Activated T-cell treated with anti-CD3 and anti-CD28 coated beads, Interleukin-2, amount 50 U/mL, for 24 hours (primary cell): ENCODE measurements around the gene HNRNPDL.

ENCODE experiments used
- DNase-seq: peaks from one replicate; pipeline ENCODE4 v3.0.0-alpha.2; 2020
- H3K27ac Mint-ChIP-seq: 2 replicates; pipeline ENCODE4 v1.8.0; 2020; ENCODE audit warnings: mild to moderate bottlenecking, mixed read lengths
- H3K27me3 Mint-ChIP-seq: 2 replicates; pipeline ENCODE4 v1.8.0; 2020; ENCODE audit warnings: mixed read lengths
- H3K36me3 Mint-ChIP-seq: 2 replicates; pipeline ENCODE4 v1.8.0; 2020; ENCODE audit warnings: low read depth, mixed read lengths
- H3K4me1 Mint-ChIP-seq: 2 replicates; pipeline ENCODE4 v1.8.0; 2020; ENCODE audit warnings: low read depth, mixed read lengths
- H3K4me3 Mint-ChIP-seq: 2 replicates; pipeline ENCODE4 v1.8.0; 2020; ENCODE audit warnings: mild to moderate bottlenecking, moderate library complexity, mixed read lengths
- H3K9me3 Mint-ChIP-seq: 2 replicates; pipeline ENCODE4 v1.8.0; 2020; ENCODE audit warnings: mixed read lengths

HNRNPDL gene

DNA sequence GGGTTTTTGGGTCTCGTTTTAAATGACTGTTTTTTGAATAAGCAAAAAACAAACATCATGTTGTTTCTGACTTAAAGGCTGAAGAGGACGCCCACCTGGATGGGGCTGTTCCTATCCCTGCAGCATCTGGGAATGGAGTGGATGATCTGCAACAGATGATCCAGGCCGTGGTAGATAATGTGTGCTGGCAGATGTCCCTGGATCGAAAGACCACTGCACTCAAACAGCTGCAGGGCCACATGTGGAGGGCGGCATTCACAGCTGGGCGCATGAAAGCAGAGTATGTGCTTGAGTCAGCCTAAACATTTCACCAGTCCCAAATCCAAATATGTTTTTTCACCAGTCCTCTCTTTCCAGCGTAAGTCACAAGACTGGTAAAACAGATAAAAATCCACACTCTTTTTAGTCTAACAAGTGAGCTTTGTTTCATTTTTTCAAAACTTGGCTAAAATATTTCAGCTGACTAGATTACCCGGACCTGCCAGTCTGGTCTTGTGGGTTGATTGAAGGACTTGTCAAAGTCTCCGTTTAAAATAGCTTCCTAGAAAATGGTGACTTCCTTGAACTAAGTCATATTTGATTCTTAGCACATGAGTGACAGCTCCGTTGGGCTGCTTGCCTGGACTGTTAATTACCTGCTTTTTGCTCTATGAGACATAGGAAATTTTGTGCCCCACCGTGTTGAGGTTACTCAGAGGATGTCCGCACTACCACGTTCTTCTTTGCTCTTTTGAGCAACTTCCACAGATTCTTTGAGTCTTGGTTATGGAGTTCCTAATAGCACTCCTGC lies 20.9 kb upstream of the HNRNPDL start:
- Mint-ChIP-seq H3K4me3 (no peak overlapping the region), H3K36me3 (peaks cover 78% of the 10 kb centered on the region), H3K27ac (peak overlapping the region; percentile 57), H3K4me1 (peaks cover 15% of the 10 kb centered on the region), H3K9me3 (no peaks in the 10 kb centered on the region), H3K27me3 (no peaks in the 10 kb centered on the region)
- DNase-seq = no peak

DNA sequence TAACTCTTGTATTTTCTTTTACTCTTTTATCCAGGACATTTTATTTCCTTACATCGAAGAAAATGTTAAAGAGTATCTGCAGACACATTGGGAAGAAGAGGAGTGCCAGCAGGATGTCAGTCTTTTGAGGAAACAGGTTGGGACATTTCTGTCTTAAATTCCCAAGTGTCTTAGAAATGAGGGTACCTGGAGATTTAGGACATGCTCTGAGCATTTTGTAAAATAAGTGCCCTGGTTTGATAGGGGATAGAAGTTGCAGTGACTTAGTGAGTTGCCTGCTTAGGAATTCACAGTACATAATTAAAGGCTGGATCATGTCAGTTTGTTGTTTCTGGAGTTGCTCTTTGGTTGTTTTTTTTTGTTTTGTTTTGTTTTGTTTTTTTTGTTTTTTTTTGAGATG lies 17.6 kb upstream of the HNRNPDL start:
- H3K9me3 Mint-ChIP-seq = no peaks in the 10 kb centered on the region
- no peaks in the 10 kb centered on the region for H3K27me3 Mint-ChIP-seq
- H3K4me3 Mint-ChIP-seq = no peak overlapping the region
- H3K4me1 Mint-ChIP-seq = peaks cover 32% of the 10 kb centered on the region
- peaks cover 70% of the 10 kb centered on the region for H3K36me3 Mint-ChIP-seq
- H3K27ac Mint-ChIP-seq = peak overlapping the region; percentile 42
- no peak for DNase-seq

- Mint-ChIP-seq H3K27ac (peak overlapping the region; percentile 63), H3K27me3 (no peaks in the 10 kb centered on the region), H3K9me3 (no peaks in the 10 kb centered on the region), H3K36me3 (peaks cover 79% of the 10 kb centered on the region), H3K4me3 (no peak overlapping the region), H3K4me1 (peaks cover 82% of the 10 kb centered on the region)
- DNase-seq = no peak
Observed at GRCh38 chr4:82439088-82439487, 8.8 kb upstream of the HNRNPDL start.

DNA sequence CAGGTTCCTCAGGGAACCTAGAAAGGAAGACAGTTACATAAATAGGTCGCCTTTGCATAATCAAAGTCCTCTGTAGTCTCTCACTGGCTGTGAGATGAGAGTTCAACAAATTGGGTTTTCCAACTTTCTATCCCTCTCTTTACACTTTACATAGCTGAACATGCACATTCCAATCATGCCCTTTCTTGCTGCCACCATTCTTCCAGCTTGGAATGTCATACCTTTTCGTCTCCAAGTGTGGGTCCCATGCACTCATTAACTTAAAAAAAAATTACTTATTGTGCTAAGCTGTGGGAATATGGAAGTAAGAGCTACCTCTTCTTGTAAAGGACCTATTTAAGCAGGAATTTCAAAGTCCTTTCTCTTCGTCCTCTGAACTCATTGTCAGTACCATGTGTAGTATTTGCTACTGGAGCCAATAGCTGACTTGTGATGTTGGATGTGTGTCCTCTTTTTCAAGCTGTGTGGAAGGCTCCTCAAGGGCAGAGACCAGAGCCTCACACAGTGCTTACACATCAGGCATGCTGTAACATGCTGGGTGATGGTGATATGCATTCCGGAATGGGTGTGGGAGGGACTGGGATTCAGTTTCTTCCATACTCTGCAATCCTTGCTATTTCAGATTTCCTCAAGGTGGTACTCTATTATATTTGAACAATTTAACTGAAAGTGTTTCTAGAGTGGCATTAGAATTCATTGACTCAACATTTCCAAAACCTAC lies 7.2 kb upstream of the HNRNPDL start:
- H3K27me3 Mint-ChIP-seq = no peaks in the 10 kb centered on the region
- peaks cover 85% of the 10 kb centered on the region for H3K36me3 Mint-ChIP-seq
- H3K9me3 Mint-ChIP-seq = no peaks in the 10 kb centered on the region
- H3K4me3 Mint-ChIP-seq = no peak overlapping the region
- DNase-seq = no peak
- peaks cover 93% of the 10 kb centered on the region for H3K4me1 Mint-ChIP-seq
- peak overlapping the region; percentile 68 for H3K27ac Mint-ChIP-seq

- Mint-ChIP-seq H3K27me3 (no peaks in the 10 kb centered on the region), H3K36me3 (peaks cover 85% of the 10 kb centered on the region), H3K4me3 (no peak overlapping the region), H3K27ac (peak overlapping the region; percentile 68), H3K4me1 (peaks cover 95% of the 10 kb centered on the region), H3K9me3 (no peaks in the 10 kb centered on the region)
- no peak for DNase-seq
Observed at GRCh38 chr4:82436780-82437179, 6.5 kb upstream of the HNRNPDL start.

DNA sequence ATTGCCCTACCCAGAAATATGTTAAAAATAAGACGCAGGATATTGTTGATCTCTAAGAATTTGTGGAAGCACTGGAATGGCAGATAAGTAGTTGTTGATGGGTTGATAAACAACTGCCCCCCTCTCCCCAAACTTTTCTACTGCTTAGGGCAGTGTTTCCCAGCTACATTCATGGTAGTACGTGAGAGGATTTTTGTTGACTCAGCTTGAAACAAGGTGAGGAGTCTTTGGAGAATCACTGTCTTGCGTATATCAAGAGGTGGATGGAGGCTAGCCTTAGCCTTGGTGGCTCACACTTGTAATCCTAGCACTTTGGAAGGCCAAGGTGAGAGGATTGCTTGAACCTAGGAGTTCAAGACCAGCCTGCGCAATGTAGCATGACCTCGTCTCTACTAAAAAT lies 5.9 kb upstream of the HNRNPDL start:
- H3K4me3 Mint-ChIP-seq = no peak overlapping the region
- H3K27ac Mint-ChIP-seq = peak overlapping the region; percentile 68
- H3K36me3 Mint-ChIP-seq = peaks cover 86% of the 10 kb centered on the region

DNA sequence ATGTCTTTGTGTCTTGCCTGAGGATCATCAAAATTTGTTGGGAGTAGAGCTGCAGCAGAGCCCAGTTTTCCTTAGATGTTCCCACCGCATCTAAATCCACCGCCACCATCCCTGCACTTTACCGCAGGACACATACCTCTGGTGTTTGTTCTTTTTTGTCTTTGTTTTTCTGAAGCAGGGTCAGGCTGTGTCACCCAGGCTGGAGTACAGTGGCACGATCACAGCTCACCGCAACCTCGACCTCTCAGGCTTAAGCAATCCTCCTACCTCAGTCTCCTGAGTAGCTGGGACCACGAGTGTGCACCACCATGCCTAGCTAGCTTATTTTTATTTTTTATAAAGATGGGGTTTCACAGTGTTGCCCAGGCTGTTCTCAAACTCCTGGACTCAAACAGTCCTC lies 4.7 kb upstream of the HNRNPDL start:
- Mint-ChIP-seq H3K4me1 (peaks cover 79% of the 10 kb centered on the region), H3K36me3 (peaks cover 89% of the 10 kb centered on the region), H3K27ac (peak overlapping the region; percentile 97), H3K4me3 (peak overlapping the region; percentile 31), H3K27me3 (no peaks in the 10 kb centered on the region), H3K9me3 (no peaks in the 10 kb centered on the region)
- no peak for DNase-seq

More for the DNA sequence above, 5.9 kb upstream of the HNRNPDL start:
- DNase-seq = no peak
- Mint-ChIP-seq H3K4me1 (peaks cover 90% of the 10 kb centered on the region), H3K27me3 (no peaks in the 10 kb centered on the region), H3K9me3 (no peaks in the 10 kb centered on the region)

DNA sequence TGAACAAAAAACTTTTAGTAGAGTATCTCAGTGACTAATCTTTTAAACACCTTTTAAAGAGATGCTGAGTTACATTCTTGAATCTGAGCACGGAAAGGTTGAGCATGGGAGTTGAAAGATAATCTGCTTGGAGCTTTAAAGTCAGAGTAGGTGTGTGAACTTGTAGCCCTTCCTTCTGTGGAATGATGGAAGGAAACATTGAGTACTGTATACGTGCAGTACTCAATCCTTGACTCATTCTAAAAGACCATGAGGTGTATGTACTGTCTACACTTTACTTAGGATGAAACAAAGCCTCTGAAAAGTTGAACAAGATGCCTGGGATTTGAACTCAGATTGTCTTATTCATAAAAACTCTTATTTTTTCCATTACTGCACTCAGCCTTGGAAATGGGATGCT lies 3.5 kb upstream of the HNRNPDL start:
- peaks cover 69% of the 10 kb centered on the region for H3K4me1 Mint-ChIP-seq
- H3K36me3 Mint-ChIP-seq = peaks cover 86% of the 10 kb centered on the region
- H3K4me3 Mint-ChIP-seq = peak overlapping the region; percentile 63

DNA sequence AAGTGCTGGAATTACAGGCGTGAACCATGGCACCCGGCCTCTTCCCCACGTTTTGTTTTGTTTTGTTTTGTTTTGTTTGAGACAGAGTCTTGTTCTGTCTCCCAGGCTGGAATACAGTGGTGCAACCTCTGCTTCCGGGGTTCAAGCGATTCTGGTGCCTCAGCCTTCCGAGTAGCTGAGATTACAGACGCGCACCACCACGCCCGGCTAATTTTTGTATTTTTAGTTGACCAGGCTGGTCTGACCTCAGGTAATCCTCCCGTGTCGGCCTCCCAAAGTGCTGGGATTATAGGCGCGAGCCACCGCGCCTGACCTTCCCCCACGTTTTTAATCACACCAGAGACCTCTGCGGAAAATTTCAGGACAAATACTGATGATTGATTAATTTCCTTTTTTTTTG lies 2.3 kb upstream of the HNRNPDL start:
- Mint-ChIP-seq H3K9me3 (no peaks in the 10 kb centered on the region), H3K36me3 (peaks cover 88% of the 10 kb centered on the region), H3K4me1 (peaks cover 60% of the 10 kb centered on the region), H3K4me3 (peak overlapping the region; percentile 100), H3K27ac (peak overlapping the region; percentile 98), H3K27me3 (no peaks in the 10 kb centered on the region)
- no peak for DNase-seq

More for the DNA sequence above, 3.5 kb upstream of the HNRNPDL start:
- Mint-ChIP-seq H3K9me3 (no peaks in the 10 kb centered on the region), H3K27me3 (no peaks in the 10 kb centered on the region), H3K27ac (peak overlapping the region; percentile 97)
- no peak for DNase-seq

DNA sequence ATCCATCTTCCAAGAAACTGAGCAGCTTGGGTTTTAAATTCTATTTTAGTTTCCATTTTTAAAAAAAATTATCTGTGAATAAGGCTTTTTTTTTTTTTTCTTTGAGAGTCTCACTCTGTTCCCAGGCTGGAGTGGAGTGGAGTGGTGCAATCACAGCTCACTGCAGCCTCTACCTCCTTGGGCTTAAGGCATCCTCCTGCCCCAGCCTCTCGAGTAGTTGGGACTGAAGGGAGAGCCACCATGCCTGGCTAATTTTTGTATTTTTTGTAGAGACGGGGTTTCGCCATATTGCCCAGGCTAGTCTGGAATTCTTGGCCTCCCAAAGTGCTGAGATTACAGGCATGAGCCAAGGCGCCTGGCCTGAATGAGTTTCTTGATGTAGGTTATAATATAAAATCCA lies 1.6 kb upstream of the HNRNPDL start:
- no peaks in the 10 kb centered on the region for H3K27me3 Mint-ChIP-seq
- peaks cover 59% of the 10 kb centered on the region for H3K4me1 Mint-ChIP-seq
- H3K27ac Mint-ChIP-seq = peak overlapping the region; percentile 98
- H3K36me3 Mint-ChIP-seq = peaks cover 88% of the 10 kb centered on the region
- H3K9me3 Mint-ChIP-seq = no peaks in the 10 kb centered on the region
- peak overlapping the region; percentile 100 for H3K4me3 Mint-ChIP-seq
- no peak for DNase-seq

DNA sequence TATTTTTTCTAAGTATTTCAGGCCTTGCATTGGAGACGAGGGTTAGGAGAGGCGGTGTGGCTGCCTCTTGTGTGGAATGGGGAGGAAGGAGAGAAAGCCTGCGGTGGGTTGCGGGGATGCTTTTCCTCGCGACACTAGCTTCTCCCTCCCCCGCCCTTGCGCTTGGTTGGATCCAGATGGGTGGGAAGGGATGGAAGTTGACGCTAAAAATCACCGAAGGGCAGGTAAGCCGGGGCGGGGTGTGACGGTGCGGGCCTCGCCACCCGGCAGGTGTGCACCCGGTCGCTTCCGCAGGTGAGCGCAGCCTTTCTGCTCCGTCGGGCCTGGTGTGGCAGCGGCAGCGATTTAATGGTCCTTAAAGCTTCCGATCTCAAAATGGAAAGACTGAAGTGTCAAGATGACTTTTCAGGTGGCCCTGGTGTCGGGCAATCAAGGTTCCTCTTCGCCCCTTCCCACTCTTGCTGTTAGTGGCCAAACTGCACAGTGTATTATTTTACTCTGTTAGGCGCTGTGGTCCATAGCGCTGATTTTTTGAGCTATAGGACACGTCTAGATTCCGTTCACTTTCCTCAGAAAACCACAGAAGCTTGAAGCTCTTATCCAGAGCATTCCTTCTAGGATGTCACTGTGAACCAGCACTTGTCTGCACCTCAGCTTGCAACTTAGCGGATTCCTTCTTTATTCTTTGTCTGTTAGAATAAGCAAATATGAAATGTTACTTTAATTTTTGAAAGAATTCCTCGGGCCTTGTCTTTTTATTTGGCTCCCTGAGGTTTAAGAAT lies 893 bp upstream of the HNRNPDL start:
- Mint-ChIP-seq H3K9me3 (no peaks in the 10 kb centered on the region), H3K36me3 (peaks cover 88% of the 10 kb centered on the region), H3K4me1 (peaks cover 59% of the 10 kb centered on the region), H3K4me3 (peak overlapping the region; percentile 100), H3K27ac (peak overlapping the region; percentile 98), H3K27me3 (no peaks in the 10 kb centered on the region)
- no peak for DNase-seq

- H3K9me3 Mint-ChIP-seq = no peaks in the 10 kb centered on the region
- no peaks in the 10 kb centered on the region for H3K27me3 Mint-ChIP-seq
- DNase-seq = no peak
- H3K36me3 Mint-ChIP-seq = peaks cover 88% of the 10 kb centered on the region
- peak overlapping the region; percentile 100 for H3K4me3 Mint-ChIP-seq
- H3K4me1 Mint-ChIP-seq = peaks cover 58% of the 10 kb centered on the region
- peak overlapping the region; percentile 100 for H3K27ac Mint-ChIP-seq
Observed at GRCh38 chr4:82429728-82430192, 502 bp downstream of the HNRNPDL start.

DNA sequence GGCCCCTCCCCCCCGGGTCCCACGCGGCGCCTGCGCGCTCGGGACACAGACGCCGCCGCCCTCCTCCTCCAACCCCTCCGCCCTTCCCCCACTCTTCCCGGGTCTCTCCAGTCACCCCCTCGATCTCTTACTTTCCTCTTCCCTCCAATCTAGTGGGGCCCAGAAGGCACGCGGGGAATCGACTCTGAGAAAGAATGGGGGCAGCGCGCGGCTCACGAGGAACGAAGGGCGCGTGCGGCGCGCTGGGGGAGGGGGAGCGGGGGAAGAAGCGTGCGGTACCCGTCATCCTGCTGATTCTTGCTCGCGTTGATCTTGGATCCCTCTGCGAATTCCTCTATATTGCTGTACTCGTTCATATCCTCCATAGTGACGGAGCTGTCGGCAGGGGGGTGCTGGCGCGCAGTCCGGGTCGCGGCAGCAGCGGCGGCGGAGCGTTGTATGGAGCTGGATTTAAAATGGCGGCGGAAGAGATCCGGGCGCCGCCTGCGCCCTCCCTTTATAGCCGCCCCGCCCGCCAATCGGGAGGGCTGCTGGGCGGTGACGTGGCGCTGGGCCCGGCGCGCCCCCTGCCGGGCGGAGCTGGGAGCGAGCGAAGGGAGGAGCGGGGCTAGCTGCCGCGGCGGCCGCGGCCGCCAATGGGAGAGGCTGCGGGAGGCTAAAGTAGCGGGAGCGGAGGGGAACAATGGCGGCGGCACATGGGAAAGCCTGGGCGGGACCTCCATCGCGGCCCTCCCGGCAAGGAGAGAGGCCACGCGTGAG lies 1.1 kb downstream of the HNRNPDL start:
- DNase-seq = peak; percentile 98
- no peaks in the 10 kb centered on the region for H3K9me3 Mint-ChIP-seq
- peaks cover 90% of the 10 kb centered on the region for H3K36me3 Mint-ChIP-seq
- H3K27me3 Mint-ChIP-seq = no peaks in the 10 kb centered on the region
- H3K4me1 Mint-ChIP-seq = peaks cover 58% of the 10 kb centered on the region
- peak overlapping the region; percentile 100 for H3K4me3 Mint-ChIP-seq
- peak overlapping the region; percentile 100 for H3K27ac Mint-ChIP-seq

DNA sequence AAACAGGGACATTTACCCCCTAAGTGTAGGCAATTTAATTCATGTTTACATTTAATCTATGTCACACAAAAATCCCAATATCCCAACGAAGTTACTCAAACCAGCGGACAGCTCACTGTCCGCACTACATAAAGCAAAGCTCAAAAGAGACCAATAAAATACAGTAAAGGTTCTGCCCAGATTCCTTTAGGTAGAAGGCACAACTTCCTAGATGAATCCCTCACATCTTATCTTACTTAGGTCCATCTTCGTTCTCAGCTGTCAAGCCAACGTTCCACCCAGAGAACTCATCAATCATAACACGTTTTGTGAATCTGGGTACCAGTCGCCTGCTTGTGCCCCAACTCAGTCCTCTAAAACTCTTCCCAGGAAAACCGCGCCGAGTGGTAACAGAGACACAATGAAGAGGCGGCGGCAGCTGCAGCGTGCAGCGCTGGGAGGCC lies 1.7 kb downstream of the HNRNPDL start:
- no peak for DNase-seq
- H3K4me3 Mint-ChIP-seq = peak overlapping the region; percentile 100
- H3K36me3 Mint-ChIP-seq = peaks cover 90% of the 10 kb centered on the region
- H3K27ac Mint-ChIP-seq = peak overlapping the region; percentile 100
- no peaks in the 10 kb centered on the region for H3K27me3 Mint-ChIP-seq
- no peaks in the 10 kb centered on the region for H3K9me3 Mint-ChIP-seq
- peaks cover 57% of the 10 kb centered on the region for H3K4me1 Mint-ChIP-seq
